HG02970 (cell line): ENCODE results near the gene AGTRAP.

Experiments
- ATAC-seq: cut with Tn5 transposase; IDR thresholded peaks from one replicate; pipeline ENCODE4 v1.9.1; 2021; ENCODE audit warnings: mild to moderate bottlenecking, moderate library complexity, moderate number of reproducible peaks; ENCODE audit not compliant: unreplicated experiment, low FRiP score

Gene AGTRAP, protein sequence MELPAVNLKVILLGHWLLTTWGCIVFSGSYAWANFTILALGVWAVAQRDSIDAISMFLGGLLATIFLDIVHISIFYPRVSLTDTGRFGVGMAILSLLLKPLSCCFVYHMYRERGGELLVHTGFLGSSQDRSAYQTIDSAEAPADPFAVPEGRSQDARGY

DNA sequence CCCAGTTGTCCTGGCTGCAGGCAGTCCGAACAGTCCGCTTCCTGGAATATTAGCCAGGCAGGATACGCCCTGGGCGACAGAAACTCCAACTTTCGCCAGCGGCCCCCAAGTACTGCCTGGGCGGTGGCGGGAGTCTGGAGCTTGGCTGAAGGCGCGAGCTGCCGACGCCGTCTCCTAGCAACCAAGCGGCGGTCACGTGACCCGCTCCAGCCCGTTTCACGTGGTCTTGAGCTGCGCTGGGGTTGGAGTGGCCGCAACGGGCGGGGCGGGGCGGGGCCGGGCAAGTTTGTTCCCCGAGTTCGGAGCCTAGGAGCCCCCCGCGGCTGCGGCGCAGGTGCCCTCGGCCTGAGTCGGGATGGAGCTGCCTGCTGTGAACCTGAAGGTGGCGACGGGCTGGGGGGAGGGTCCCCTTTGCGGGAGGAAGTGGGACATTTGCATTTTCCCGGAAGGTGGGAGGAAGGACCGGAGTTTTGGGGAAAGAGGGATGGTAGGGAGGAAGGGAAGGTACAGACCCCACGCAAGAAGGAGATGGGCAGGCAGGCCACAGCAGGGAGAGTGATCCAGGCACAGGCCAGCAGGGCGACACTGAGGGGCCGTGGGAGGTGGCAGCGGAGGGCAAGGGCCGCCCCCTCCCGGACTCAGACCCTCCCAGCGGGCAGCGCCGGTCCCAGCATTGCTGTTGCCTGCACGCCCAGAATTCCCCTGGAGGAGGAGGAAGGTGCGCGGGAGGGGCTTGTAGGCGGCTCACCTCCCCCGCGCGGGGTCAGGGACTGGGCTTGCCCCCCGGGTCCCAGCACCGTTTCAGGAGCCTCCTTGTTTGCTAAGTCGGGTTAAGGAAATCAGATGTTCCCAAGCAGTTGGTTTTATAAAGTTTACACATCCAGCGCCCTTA, at the start of gene AGTRAP:
Gene AGTRAP (plus strand): TSS at position 283 of the 892 bp plus-strand sequence. CDS start 73 bp downstream, at position 356.
- peak; percentile 72 for ATAC-seq

DNA sequence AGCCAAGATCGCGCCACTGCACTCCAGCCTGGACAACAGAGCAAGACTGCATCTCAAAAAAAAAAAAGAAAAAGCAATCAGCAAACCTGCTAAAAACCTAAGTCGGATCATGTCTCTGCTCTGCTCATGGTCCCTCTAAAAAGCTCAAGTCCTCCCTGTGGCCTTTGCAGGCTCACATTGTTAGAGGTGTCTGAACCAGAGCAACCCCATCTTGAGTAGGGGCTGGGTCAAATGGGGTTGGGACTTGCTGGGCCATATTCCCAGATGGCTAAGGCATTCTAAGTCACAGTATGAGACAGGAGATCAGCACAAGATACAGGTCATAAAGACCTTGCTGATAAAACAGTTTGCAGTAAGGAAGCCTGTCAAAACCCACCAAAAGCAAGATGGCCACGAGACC, 47.4 kb upstream of the AGTRAP start:
- ATAC-seq, result no peak

DNA sequence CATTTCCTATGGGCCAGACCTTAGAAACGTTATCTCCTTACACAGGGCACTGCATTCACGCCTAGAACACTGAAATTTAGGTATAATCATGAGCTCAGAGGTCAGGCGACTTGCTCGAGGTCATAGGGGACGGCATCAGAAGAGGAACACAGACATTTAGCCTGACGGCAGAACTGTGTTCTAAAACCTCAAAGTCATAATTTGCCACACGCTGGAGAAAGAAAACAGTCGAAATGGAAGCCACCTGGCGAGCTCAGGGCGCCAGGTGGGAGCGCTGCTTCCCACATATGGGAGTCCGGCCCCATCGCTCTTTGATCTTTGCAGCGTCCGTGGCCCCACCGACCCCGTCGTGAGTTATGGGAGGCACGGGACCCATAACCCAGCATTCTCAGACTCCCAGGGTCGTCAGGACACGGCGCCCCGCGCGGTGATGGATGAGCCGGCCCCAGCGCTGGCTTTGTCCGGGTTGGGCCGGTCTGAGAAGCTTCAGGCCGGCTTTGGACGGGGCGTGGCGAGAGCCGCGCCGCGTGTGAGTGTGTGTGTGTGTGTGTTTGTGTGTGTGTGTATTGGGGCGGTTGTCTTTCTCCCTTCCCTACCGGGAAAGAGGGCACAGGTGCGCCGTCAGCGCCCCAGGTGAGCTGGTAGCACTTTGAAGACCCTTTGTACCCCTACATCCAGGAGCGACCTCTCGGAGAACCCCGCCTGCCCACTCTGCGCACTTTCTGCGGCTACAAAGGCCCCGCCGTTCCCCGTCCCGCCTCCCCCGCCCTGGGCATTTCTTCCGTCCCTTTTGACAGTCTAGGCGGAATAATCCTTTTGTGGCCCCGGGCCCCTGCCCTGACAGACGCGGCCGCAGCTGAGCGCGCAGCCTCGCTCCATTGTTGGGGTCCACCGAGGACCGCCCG, 45.3 kb upstream of the AGTRAP start:
- no peak for ATAC-seq

DNA sequence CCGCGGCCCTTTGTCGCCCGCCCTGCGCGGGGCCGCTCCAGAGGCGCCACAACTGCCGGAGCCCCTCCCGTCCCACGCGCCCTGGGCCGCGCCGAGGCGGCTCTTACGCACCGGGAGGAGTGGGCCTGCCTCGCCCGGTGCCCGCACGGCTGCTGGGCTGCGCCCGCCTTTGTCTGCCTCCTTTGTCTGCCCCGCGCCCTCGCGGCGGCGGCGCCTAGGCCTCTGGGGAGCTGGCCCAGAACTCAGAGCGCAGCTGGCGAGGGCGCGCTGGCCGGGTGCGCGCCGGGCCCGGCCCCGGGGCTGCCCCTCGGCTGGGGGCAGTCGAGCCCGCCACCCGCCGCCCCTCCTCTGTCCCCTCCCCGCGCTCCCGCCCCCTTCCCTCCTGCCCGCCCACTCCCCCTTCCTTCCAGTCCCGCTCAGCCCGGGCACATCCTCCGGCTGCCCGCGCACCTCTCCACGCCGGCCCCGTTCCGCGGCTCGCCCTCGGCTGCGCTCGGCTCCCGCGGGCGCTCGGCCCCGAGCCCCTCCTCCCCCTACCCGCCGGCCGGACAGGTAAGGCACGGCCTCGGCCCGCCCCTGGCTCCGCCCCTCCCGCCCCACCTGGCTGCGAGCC, 44.5 kb upstream of the AGTRAP start, which contains the start of gene DRAXIN:
Gene DRAXIN (plus strand): TSS at position 409 of the 613 bp plus-strand sequence. CDS start 14,549 bp downstream, outside the sequence.
- no peak for ATAC-seq

DNA sequence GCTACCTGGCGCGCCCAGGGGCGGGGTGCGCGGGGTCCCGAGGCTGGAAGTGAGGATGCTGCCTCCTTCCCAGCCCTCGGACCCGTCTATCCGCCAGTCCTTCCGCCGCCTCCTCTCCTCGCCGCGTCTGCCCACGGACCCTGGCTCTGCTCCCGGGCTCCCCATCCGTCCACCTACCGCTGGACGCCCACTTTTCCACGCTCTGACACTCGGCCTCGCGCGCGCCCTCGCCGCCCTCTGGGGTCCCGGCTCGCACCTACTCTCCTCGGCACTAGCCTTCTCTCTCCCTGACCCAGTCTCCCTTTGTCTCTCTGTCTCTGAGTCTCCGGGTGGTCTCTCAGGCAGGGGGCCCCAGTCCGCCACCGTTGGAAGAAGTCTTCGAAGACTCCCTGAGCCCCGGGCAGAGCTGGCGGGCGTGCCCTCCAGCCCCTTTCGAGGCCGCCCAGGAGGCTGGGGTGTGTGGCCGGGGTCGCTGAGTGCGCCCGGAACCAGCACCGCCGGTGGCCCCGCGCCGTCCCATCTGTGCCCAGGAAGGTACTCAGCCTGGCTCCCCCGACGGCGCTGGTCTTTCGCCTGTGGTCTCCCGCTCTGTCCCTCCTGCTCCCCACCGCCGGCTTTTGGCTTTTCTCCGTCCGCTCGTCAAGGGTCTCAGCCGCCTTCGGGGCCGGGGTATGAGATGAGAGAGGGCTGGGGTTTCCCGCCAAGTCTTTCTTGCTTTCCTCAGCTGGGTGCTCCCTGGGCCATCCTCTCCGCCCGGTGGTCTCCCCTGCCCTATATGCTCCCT, 43.8 kb upstream of the AGTRAP start:
- no peak for ATAC-seq

DNA sequence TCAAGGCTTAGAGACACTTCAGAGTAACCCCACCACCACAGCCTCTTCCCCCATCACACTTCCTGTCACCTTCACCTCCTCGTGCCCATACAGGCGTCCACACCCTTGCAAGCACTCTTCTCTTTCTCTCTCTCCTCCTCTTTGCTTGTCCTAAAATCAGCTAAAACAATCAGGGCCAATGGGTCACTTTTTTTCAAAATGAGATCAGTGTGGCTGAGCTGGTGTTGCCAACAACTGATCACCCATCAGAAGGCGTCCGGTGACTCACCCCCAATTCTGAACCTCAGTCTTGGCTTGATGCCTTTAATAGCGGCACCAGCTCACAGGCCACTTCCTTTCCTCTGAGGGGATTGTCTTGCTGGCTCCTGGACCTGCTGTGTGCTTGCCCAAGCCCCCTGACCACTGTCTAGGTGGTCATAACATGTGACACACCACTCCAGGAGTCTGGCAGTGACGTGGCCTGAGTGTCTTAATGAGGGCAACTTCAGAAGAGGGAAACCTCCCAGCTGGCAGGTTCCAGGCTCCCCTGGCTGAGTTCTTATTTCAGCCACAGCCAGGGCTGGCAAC, 42.8 kb upstream of the AGTRAP start:
- ATAC-seq, result no peak

DNA sequence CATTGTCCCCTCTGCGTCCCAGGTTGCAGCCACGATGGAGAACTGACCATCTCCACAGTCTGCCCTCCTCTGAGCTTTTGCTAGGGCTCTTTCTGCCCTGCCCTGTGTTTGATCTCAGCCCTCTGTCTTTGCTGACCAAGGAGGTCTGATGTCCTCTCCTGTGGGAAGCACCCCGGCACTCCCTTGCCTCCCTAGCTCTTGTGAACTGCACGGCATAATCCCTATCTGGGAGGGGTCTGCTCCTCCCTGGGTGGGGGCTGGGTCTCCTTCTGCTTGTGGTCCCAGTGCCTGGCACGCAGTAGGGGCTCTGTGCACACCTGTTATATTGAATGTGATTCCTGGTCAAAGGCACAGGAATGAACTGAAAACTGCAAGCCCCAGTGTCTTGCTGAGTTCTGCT, 42.0 kb upstream of the AGTRAP start:
- no peak for ATAC-seq

DNA sequence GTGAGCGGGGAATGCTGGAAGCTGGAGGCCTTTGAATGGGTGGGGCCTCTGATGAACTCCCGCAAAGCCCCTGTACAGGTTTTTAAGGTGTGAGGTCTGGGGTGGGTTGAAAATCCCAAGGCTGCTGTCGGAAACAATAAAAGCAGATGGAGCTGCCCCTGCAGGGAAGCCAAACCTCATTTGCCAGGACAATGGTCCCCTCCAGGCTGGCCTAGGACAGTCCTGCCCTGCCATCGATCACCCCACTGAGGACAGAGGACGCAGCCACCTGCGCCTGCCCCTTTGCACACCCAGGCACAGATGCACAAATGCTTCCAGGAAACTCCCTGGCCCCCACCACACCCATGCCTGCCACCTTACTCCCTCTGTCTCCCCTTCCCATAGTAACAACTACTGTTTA, 40.1 kb upstream of the AGTRAP start:
- no peak for ATAC-seq

DNA sequence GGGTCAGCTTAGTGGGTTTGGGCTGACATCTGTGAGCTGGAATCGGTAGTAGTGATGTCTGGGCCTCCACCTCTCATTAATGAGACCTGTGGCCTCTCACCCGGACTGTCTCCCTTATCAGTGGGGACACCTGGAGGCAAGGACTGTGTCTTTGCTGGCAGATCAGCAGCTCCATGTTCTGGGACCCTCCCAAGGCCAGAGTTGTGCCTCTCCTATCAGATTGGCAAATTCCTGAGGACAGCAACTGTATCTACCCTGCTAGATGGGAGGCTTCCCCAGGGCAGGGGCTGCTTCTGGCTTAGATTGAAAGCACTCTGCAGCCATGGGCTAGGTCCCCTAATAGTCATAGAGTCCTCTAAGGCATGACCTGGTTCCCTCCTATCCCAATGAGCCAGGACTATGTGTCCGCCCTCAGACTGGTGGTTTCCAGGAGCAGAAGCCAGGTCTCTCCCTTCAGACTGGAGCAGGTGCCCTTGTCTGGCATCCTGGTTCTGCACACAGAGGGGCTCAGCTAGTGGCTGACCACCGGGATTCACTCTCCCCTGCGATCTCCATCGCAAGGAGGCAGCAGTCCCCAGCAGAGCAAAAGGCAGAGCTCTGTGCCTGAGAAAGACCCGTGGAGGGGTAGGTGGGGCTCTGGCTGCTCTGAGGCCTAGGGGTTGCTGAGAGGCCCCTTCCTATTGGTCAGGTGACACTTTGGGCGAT, 38.6 kb upstream of the AGTRAP start:
- ATAC-seq, result no peak

DNA sequence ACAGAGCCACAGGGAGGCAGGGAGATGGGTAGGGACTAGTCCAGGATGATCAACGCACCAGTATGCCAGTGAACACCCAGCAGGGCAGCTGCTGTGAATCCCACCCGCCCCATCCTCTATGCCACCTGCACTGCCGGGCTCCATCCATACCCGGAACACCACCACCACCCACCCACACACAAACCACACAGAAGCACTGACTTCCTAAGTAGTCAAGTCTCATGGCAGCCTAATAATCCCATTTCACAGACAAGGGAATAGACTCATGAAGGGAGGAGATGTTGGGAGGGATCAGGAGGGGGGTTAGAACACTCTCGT, 38.1 kb upstream of the AGTRAP start:
- no peak for ATAC-seq

DNA sequence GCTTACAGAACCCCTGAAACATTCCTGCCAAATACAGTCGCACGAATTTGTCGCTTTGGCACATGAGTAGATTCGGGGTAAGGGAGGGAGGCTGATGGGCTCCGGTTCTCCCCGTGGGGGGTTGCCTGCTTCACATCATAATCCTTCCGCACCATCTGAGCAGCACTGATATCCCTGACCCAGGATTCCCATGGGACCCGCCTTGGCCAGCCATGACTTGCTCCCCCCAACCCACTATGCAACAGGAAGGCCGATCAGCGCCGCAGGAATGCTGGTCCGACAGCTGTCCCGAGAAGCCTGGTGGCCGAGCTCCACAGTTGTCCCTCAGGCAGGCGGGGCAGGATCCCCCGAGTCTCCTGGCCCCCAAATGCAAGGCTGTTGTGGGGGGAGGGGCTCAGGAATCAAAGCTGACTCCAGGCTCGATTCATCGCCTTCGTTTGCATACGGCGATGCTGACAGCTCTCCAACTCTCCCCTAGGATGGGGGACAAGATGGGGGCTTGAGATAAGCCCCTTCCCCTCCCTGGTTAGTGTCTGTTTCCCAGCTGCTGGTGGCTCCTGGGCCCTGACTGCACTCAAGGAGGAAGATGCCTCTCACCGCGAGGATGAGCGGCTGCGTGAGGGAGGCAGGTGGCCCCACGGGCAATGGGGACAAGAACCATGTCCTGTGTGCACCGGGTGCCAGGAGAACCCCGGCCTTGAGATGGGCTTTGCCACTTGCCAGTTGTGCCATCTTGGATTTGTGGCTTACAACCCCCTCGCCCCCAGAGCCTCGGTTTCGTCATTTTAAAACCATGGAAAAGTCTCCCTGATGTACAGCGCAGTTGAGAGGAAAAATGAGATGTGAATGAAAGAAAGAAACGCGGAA, 35.1 kb upstream of the AGTRAP start:
- ATAC-seq, result no peak

DNA sequence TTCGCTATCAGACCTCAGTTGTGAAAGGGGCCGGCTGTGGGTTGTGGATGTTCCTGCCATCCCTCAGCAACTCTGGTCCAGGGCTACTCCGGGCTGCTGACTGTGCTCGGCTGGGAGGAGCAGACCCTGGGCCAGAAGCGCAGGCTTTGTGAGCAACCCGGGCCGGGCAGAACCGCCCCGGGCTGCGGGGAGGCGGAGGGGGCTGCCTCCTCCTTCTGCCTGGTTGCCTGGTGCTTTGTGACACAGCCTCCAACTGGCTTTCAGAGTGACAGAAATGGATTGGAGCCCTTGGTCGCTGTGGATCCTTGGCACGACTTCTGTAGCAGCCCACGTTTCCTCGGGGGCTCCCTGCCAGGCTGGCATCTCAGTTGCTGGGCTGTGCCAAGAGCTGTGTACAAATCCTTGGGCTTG, 34.4 kb upstream of the AGTRAP start:
- no peak for ATAC-seq

DNA sequence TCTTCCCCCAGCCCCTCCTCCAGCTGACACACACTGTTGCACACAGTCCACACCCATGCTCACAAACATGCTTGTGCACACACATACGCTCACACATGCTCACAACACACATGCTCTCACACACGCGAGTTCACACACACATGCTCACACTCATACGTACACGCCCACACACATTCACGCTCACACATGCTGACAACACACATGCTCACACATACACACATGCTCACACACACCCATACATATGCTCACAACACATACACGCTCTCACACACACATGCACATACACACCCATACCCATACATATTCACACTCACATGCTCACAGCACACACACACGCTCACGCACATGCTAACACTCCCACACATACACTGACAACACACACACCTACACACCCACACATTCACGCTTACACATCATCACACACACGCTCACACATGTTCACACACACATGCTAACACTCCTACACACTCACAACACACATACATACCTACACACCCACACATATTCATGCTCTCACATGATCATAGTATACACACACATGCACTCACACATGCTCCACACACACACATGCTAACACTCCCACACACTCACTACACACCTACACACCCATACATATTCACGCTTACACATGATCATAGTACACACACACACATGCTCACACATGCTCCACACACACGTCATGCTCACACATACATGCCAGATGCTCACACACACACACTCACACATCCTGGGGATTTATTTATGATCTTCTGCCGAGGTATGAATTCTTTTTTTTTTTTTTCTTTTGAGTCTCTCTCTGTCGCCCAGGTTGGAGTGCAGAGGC, 33.7 kb upstream of the AGTRAP start:
- ATAC-seq, result no peak

DNA sequence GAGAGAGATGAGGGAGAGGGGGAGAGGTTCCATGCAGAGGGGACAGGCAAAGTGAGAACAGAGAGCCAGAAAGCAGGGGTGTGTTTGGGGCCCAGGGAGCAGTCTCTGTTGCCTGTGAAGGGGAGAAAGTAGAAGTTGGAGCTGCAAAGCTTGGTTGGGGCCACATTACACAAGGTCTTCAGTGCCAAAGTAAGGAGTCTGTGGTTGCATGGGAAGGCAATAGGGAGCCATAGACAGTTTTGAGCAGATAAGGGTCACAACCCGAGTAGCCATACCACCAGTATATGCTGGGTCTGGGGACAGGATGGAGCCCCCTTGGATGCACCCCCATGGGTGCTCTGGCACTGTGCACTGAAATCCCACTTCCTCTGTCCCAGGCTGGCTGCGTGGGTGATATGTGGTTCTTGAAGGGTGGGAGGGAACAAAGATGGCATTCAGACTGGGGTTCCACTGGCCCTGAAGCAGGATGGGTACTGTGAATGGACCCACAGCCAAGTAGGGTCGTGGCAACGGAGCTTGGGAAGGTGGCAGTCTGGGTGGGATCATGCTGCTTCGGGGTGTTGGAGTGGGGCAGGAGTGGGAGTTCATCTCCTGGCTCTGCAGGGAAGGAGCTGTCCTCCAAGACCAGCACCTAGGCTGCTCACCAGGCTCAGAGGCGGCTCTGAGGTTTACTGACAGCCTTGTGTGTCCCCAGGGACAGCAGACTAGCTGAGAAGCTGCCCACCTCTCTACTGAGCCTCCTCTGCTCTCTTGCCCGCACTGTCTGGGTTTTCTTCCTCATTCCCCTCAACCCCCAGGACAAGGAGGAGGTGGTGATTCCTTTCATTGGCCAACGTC, 32.4 kb upstream of the AGTRAP start:
- ATAC-seq, result no peak

DNA sequence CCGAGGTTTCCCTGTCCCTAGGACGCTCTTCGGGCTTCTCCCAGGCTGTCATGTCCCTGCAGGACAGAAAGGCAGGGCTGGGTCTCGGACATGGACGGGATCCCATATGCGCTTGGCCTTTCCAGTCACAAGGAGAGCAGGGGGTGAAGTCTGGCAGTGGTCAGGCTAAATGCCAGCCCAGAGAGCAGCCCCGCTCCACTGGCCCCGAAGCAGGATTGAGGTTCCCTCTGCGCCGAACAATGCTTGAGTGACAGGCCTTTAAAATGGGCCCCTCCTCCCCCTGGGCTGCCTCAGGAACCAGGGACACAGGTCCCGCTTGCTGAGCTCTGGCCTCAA, 31.8 kb upstream of the AGTRAP start:
- no peak for ATAC-seq

DNA sequence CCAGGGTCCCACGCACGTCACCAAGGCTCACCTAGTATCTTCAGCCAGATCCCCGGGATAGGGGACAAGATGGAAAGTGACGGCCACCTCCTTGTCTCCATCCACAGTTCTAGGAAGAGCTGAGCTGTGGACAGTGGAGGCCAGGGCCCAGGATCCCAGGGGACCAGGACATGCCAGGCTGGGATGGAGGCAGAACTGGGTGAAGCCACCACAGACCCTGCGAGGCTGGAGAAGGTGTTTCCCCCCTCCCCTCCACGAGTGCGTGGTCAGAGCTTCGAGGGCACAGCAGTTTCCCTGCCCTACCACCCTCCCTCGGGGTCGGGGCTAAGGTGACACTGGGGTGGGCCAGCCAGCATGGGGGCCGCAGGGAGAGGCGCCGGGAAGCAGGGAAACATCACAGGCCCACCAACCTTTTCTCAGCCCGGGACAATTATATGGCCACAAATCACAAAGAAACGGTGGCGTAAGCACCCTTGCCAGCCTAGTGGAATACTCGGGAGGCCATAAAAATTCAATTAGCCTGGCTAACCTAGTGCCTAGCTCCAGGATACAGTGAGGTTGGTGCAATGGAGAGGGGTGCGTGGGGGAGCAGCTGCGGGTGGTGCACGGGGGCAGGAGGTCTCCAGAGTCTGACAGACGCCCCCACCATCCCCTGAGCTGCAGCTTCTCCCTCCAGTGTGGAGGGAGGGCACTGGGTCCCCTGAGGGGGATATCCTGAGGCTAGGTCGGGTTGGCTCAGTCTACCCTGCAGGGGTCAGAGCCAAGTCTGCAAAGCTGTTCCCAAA, 31.1 kb upstream of the AGTRAP start:
- ATAC-seq, result no peak
